GM12872 (cell line): Measurements from ENCODE around the gene BRME1.

Source experiments
- TF ChIP-seq, protein P1 (sequence below): IDR thresholded peaks from 3 replicates; pipeline ENCODE4 v1.5.1; 2011; ENCODE audit warnings: low read depth, mild to moderate bottlenecking, low read length, moderate library complexity; ENCODE audit not compliant: insufficient read depth

Gene BRME1

DNA sequence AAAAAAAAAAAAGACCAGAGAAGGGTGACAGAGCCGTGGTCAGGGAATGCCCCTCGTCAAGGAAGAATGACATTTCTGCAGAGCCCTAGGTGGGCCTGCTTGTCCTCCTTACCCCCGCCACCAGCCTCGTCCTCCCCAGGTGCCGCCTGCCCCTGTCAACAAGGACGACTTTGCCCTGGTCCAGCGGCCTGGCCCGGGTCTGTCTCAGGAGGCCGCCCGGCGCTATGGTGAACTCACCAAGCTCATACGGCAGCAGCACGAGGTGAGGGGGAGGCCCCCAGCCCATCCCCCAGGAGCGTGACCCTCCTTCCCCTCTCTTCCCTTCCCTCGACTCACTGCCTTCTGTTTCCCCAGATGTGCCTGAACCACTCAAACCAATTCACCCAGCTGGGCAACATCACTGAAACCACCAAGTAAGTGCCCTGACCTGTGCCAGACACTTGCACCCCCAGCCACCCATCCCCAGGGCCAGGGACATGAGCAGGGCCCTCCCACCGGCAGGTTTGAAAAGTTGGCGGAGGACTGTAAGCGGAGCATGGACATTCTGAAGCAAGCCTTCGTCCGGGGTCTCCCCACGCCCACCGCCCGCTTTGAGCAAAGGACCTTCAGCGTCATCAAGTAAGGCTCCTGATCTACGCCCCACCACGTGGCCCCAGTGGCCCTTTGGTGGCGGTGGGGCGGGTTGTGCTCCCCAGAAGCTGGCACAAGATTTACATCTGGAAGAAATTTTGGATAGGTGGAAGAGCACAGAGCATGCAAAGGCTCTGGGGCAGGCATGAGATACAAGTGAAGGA is 17.5 kb upstream of the BRME1 start:
- TF ChIP-seq, protein P1, sequence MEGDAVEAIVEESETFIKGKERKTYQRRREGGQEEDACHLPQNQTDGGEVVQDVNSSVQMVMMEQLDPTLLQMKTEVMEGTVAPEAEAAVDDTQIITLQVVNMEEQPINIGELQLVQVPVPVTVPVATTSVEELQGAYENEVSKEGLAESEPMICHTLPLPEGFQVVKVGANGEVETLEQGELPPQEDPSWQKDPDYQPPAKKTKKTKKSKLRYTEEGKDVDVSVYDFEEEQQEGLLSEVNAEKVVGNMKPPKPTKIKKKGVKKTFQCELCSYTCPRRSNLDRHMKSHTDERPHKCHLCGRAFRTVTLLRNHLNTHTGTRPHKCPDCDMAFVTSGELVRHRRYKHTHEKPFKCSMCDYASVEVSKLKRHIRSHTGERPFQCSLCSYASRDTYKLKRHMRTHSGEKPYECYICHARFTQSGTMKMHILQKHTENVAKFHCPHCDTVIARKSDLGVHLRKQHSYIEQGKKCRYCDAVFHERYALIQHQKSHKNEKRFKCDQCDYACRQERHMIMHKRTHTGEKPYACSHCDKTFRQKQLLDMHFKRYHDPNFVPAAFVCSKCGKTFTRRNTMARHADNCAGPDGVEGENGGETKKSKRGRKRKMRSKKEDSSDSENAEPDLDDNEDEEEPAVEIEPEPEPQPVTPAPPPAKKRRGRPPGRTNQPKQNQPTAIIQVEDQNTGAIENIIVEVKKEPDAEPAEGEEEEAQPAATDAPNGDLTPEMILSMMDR: no peak

DNA sequence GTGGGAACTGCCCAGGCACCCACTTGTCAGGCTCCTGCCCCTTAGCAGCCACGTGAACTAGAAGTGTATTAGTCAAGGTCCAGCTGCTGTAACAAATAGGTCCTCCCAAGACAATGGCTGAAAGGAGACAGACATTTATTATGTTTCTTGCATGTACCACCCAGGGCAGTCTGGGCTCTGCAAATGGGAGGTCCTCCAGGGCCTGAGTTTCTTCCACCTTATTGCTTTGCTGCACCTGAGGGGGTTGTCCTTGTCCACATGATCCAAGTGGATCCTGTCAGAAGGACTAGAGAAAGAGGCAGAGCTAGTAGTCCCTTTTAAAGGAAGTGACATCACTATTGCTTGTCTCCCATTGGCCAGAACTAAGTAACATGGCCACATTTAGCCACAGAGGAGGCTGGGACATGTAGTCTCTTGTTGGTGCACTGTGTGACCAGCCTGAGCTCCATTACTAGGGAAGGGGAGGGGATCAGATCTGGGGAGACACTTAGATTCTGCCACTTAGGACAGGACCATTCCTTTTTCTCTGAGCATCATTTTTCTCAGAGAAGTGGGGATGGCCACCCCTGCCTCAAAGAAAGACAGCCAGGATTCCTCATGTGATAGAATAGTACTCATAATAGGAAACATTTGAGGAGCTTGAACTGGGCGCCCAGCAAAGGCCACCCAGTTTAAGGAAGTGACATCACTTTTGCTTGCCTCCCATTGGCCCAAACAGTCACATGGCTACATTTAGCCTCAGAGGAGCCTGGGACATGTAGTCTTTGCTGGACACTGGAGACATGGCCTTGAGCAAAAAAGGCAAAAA is 15.2 kb upstream of the BRME1 start:
- TF ChIP-seq, protein P1: no peak

DNA sequence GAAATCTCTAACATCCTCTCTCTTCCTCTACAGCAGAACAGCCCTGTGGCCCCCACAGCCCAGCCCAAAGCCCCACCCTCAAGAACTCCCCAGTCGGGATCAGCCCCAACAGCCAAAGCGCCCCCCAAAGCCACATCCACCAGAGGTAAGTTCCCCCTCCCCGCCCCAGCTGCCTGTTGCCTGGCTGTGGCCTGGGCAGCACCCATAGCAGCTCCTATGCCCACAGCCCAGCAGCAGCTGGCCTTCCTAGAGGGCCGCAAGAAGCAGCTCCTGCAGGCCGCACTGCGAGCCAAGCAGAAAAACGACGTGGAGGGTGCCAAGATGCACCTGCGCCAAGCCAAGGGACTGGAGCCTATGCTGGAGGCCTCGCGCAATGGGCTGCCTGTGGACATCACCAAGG is 14.6 kb upstream of the BRME1 start:
- TF ChIP-seq, protein P1: no peak

DNA sequence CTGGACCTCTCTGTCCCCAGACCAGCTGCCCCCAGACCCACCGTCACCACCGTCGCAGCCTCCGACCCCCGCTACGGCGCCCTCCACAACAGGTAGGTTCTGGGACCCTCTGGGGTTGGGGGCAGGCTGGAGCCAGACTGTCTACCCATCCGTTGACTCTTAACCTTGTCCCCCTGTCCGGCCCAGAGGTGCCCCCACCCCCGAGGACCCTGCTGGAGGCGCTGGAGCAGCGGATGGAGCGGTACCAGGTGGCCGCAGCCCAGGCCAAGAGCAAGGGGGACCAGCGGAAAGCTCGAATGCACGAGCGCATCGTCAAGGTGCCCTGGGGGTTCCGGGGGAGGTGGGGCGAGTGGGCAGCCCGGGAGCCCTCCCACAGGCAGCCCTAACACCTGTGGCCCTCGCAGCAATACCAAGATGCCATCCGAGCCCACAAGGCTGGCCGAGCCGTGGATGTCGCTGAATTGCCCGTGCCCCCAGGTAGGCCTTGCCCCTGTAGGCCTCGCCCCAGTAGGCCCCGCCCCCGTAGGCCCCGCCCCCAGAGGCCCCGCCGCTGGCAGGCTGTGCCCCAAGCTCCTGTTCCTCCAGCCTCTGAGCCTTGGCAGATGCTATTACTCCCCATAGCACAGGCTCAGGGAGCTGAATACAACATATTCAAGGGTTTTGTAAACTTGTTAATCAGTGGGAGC is 13.0 kb upstream of the BRME1 start:
- TF ChIP-seq, protein P1: no peak

DNA sequence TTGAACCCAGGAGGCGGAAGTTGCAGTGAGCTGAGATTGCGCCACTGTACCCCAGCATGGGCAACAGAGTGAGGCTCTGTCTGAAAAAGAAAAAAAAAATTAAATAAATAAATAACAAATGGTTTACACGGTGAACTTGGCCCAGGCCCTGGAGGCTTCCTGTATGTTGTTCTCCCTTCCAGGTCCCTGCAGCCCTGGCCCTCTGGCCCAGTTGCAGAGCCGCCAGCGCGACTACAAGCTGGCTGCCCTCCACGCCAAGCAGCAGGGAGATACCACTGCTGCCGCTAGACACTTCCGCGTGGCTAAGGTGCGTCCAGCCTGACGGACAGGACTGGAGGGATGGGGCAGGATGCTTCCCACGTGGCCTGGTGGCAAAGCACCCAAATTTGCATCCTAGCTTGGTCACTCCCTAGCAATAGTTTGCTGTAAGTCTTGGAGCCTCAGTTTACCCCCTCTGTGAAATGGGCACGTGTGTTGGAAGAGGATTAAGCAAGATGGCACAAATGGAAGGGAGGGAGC is 12.0 kb upstream of the BRME1 start:
- TF ChIP-seq, protein P1: no peak

DNA sequence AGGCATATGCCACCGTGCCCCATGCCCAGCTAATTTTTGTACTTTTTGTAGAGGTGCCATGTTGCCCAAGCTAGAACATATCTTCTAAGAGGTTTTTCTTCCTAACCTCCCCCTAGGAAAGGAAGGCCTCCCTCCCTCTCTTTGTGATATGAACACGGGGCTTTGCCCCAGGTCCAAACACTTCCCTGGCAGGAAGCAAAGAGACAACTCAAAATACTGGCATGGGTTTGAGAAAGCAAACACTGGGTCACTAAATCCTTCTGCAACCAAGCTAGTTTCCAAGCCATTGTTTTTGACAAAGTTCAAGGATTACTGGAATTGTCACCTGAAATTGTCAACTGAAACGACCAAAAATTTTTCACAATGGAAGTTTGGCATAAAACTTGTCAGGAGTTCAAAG is 8.9 kb upstream of the BRME1 start:
- TF ChIP-seq, protein P1: no peak

DNA sequence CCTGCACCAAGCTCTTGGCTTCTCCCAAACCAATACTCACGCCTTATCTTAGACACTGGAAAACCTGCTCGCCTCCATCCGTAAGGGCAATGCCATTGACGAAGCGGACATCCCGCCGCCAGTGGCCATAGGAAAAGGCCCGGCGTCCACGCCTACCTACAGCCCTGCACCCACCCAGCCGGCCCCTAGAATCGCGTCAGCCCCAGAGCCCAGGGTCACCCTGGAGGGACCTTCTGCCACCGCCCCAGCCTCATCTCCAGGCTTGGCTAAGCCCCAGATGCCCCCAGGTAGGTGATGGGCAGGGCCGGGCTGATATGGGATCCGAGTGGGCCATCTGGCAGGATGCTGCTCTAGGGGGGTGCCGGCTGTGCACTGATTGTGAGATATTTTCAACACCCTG is 7.4 kb upstream of the BRME1 start:
- TF ChIP-seq, protein P1: no peak
